H1 (cell line): ENCODE results near the gene PDE4D. TPM values are rescaled to one million over a fixed set of nuclear protein-coding genes. Genes with fewer than 3 reads are reported as not detected.

ENCODE experiments used
- CTCF ChIA-PET: fragments of 300-600 bp; sonication (Branson Sonifier 250); formaldehyde crosslinking; loops from one replicate; lab custom pipeline; 2021; ENCODE audit not compliant: partially characterized antibody; lab: Charles Lee
- POLR2A ChIA-PET: fragments of 300-600 bp; sonication (Branson Sonifier 250); formaldehyde crosslinking; loops from one replicate; lab custom pipeline; 2021; ENCODE audit warnings: inconsistent platforms; ENCODE audit not compliant: partially characterized antibody; lab: Charles Lee
- DNase-seq, 2 experiments: peaks; one replicate each; pipeline versions ENCODE4 v3.0.0 to v3.0.0-alpha.2; 2010 to 2022; ENCODE audit warnings: low spot score in 2 of 2, low read depth in 1 of 2, mixed read lengths in 1 of 2
- FAIRE-seq: peaks from 2 replicates; lab custom pipeline; 2011; peaks lifted over from hg19 to GRCh38; lab: Jason Lieb, UNC
- H2AFZ ChIP-seq: 2 replicates; pipeline ENCODE4 v1.8.1; 2012; ENCODE audit warnings: low read length, inconsistent platforms
- H2AK5ac ChIP-seq: 2 replicates; pipeline ENCODE4 v1.6.1; 2013; ENCODE audit warnings: low read depth, low read length
- H2BK120ac ChIP-seq: replicated peaks from 2 replicates; pipeline ENCODE3; 2013; ENCODE audit warnings: low read depth, low read length, inconsistent platforms
- H2BK12ac ChIP-seq: 2 replicates; pipeline ENCODE4 v1.6.1; 2013; ENCODE audit warnings: low read depth, low read length
- H2BK15ac ChIP-seq: 2 replicates; pipeline ENCODE4 v1.6.1; 2013; ENCODE audit warnings: low read length
- H2BK20ac ChIP-seq: 2 replicates; pipeline ENCODE4 v1.6.1; 2013; ENCODE audit warnings: low read length
- H2BK5ac ChIP-seq: 2 replicates; pipeline ENCODE4 v1.6.1; 2013; ENCODE audit warnings: low read depth, low read length
- H3K14ac ChIP-seq: 2 replicates; pipeline ENCODE4 v1.6.1; 2013; ENCODE audit warnings: inconsistent platforms; ENCODE audit not compliant: insufficient read length
- H3K18ac ChIP-seq: 2 replicates; pipeline ENCODE4 v1.6.1; 2013; ENCODE audit warnings: low read length; ENCODE audit errors: extremely low read depth
- H3K23ac ChIP-seq: 2 replicates; pipeline ENCODE4 v1.6.1; 2013; ENCODE audit warnings: inconsistent platforms; ENCODE audit not compliant: insufficient read length
- H3K23me2 ChIP-seq: 2 replicates; pipeline ENCODE4 v1.6.1; 2013; ENCODE audit warnings: low read depth, low read length
- H3K27ac ChIP-seq: 2 replicates; pipeline ENCODE4 v1.6.1; 2011; ENCODE audit warnings: low read depth, low read length, inconsistent platforms
- H3K27me3 ChIP-seq, 4 experiments: replicated peaks in 1 of 4; 1 replicate in 1 of 4; 2 replicates in 3 of 4; pipeline versions ENCODE4 v1.6.1 to v1.8.1; 2011 to 2013; ENCODE audit warnings: low read length in 3 of 4, mild to moderate bottlenecking in 3 of 4, inconsistent platforms in 2 of 4, mixed read lengths in 2 of 4, moderate library complexity in 1 of 4; ENCODE audit not compliant: control insufficient read depth in 3 of 4, insufficient read depth in 3 of 4; ENCODE audit errors: extremely low read depth in 1 of 4
- H3K36me3 ChIP-seq, 4 experiments: 2 replicates each; pipeline versions ENCODE4 v1.6.1 to v1.8.1; 2011 to 2013; ENCODE audit warnings: mild to moderate bottlenecking in 4 of 4, low read length in 3 of 4, moderate library complexity in 2 of 4, control low read depth in 1 of 4, inconsistent platforms in 1 of 4; ENCODE audit not compliant: insufficient read depth in 4 of 4, control insufficient read depth in 2 of 4
- H3K4ac ChIP-seq: replicated peaks from 2 replicates; pipeline ENCODE3; 2013; ENCODE audit warnings: low read length, low read depth, mixed read lengths, inconsistent platforms; ENCODE audit not compliant: insufficient read length
- H3K4me1 ChIP-seq, 4 experiments: replicated peaks in 1 of 4; 1 replicate in 1 of 4; 2 replicates in 3 of 4; pipeline versions ENCODE4 v1.6.1 to v1.8.1; 2011 to 2013; ENCODE audit warnings: low read length in 3 of 4, inconsistent platforms in 2 of 4, mixed read lengths in 1 of 4; ENCODE audit not compliant: insufficient read depth in 4 of 4, control insufficient read depth in 3 of 4
- H3K4me2 ChIP-seq, 2 experiments: 2 replicates each; pipeline versions ENCODE4 v1.6.1 to v1.8.1; 2011 to 2013; ENCODE audit warnings: low read depth in 2 of 2, low read length in 2 of 2, control low read depth in 1 of 2, inconsistent platforms in 1 of 2, mild to moderate bottlenecking in 1 of 2; ENCODE audit not compliant: insufficient read depth in 1 of 2
- H3K4me3 ChIP-seq, 4 experiments: fragments of 200-600, 300-600 bp in 1 of 4; sonication (generic), shearing (Covaris generic), sonication (Bioruptor Twin) in 1 of 4; 2 replicates each; pipeline versions ENCODE4 v1.5.1 to v1.8.1; 2011 to 2016; ENCODE audit warnings: low read length in 4 of 4, low read depth in 3 of 4, control low read depth in 2 of 4, inconsistent platforms in 2 of 4, mild to moderate bottlenecking in 2 of 4, mixed read lengths in 1 of 4, moderate library complexity in 1 of 4; ENCODE audit not compliant: insufficient read depth in 2 of 4; ENCODE audit errors: extremely low read depth in 1 of 4
- H3K56ac ChIP-seq: replicated peaks from 2 replicates; pipeline ENCODE3; 2013; ENCODE audit warnings: low read depth, mild to moderate bottlenecking, mixed read lengths, low read length, inconsistent platforms; ENCODE audit not compliant: insufficient read length
- H3K79me1 ChIP-seq: 2 replicates; pipeline ENCODE4 v1.6.1; 2013; ENCODE audit warnings: low read depth, low read length, control low read depth
- H3K79me2 ChIP-seq, 2 experiments: 2 replicates each; pipeline versions ENCODE4 v1.6.1 to v1.8.1; 2012 to 2013; ENCODE audit warnings: low read length in 2 of 2, mild to moderate bottlenecking in 2 of 2, inconsistent platforms in 1 of 2; ENCODE audit not compliant: insufficient read depth in 2 of 2, control insufficient read depth in 1 of 2
- H3K9ac ChIP-seq, 4 experiments: replicated peaks in 1 of 4; 1 replicate in 1 of 4; 2 replicates in 3 of 4; pipeline versions ENCODE4 v1.6.1 to v1.8.1; 2011 to 2013; ENCODE audit warnings: low read depth in 3 of 4, low read length in 3 of 4, control low read depth in 2 of 4, mild to moderate bottlenecking in 2 of 4, moderate library complexity in 2 of 4, inconsistent platforms in 1 of 4; ENCODE audit errors: extremely low read depth in 1 of 4
- H3K9me3 ChIP-seq, 2 experiments: 2 replicates each; pipeline versions ENCODE4 v1.6.1 to v1.8.1; 2012 to 2013; ENCODE audit warnings: mild to moderate bottlenecking in 2 of 2, moderate library complexity in 2 of 2, control low read depth in 1 of 2, inconsistent platforms in 1 of 2, low read depth in 1 of 2, low read length in 1 of 2, mixed read lengths in 1 of 2; ENCODE audit not compliant: insufficient read depth in 2 of 2
- H4K20me1 ChIP-seq, 2 experiments: replicated peaks in 1 of 2; 2 replicates each; pipeline versions ENCODE3 to v1.8.1; 2011 to 2013; ENCODE audit warnings: inconsistent platforms in 2 of 2, low read length in 2 of 2, mild to moderate bottlenecking in 1 of 2; ENCODE audit not compliant: insufficient read depth in 2 of 2, control insufficient read depth in 1 of 2
- H4K5ac ChIP-seq: 2 replicates; pipeline ENCODE4 v1.6.1; 2013; ENCODE audit warnings: low read length, low read depth, mixed read lengths, inconsistent platforms; ENCODE audit not compliant: insufficient read length
- H4K8ac ChIP-seq: 2 replicates; pipeline ENCODE4 v1.8.0; 2013; ENCODE audit warnings: mild to moderate bottlenecking, moderate library complexity, low read length, inconsistent platforms; ENCODE audit not compliant: insufficient read depth; ENCODE audit errors: extremely low read depth
- H4K91ac ChIP-seq: replicated peaks from 2 replicates; pipeline ENCODE3; 2013; ENCODE audit warnings: low read length, mixed read lengths, inconsistent platforms; ENCODE audit not compliant: insufficient read length
- BACH1 ChIP-seq: IDR thresholded peaks from 2 replicates; pipeline ENCODE4 v1.6.1; 2012; ENCODE audit warnings: low read length, improper control_type of control experiment
- CBX8 ChIP-seq: fragments of 300-800, 300-1000 bp; sonication (generic); IDR thresholded peaks from 2 replicates; pipeline ENCODE4 v1.7.1; 2016; ENCODE audit warnings: low read depth, low read length, borderline replicate concordance
- GABPA ChIP-seq: IDR thresholded peaks from 2 replicates; pipeline ENCODE4 v1.6.1; 2011; ENCODE audit warnings: mild to moderate bottlenecking, low read length, moderate library complexity, borderline replicate concordance; ENCODE audit not compliant: insufficient read depth
- HDAC6 ChIP-seq: IDR thresholded peaks from one replicate; pipeline ENCODE4 v1.7.1; 2012; ENCODE audit warnings: low read depth, mild to moderate bottlenecking, inconsistent platforms, low read length, moderate library complexity
- JUND ChIP-seq: IDR thresholded peaks from 2 replicates; pipeline ENCODE4 v1.6.1; 2011; ENCODE audit warnings: mild to moderate bottlenecking, improper control_type of control experiment, low read length
- NRF1 ChIP-seq: IDR thresholded peaks from 2 replicates; pipeline ENCODE4 v1.6.1; 2011; ENCODE audit warnings: mild to moderate bottlenecking, low read depth, low read length, improper control_type of control experiment
- PHF8 ChIP-seq: fragments of 200-600 bp; sonication (generic); conservative IDR thresholded peaks from 2 replicates; pipeline ENCODE4 v1.7.1; 2012; ENCODE audit warnings: low read depth, mild to moderate bottlenecking, inconsistent platforms, low read length, moderate library complexity
- POLR2A ChIP-seq, 2 experiments: IDR thresholded peaks; 1 replicate in 1 of 2; 2 replicates in 1 of 2; pipeline ENCODE4 v1.6.1; 2011; ENCODE audit warnings: low read depth in 2 of 2, low read length in 2 of 2, mild to moderate bottlenecking in 2 of 2; ENCODE audit errors: control extremely low read depth in 1 of 2
- POU5F1 ChIP-seq: IDR thresholded peaks from 2 replicates; pipeline ENCODE4 v1.6.1; 2011; ENCODE audit warnings: low read depth, mild to moderate bottlenecking, low read length, moderate library complexity
- RBBP5 ChIP-seq: IDR thresholded peaks from 2 replicates; pipeline ENCODE4 v1.7.1; 2012; ENCODE audit warnings: low read depth, mild to moderate bottlenecking, inconsistent platforms, low read length, moderate library complexity, borderline replicate concordance
- SIRT6 ChIP-seq: IDR thresholded peaks from one replicate; pipeline ENCODE4 v1.7.1; 2012; ENCODE audit warnings: low read length, inconsistent platforms
- SP2 ChIP-seq: IDR thresholded peaks from 2 replicates; pipeline ENCODE4 v1.6.1; 2012; ENCODE audit warnings: mild to moderate bottlenecking, low read length, inconsistent platforms
- TAF1 ChIP-seq: IDR thresholded peaks from 2 replicates; pipeline ENCODE4 v1.6.1; 2011; ENCODE audit warnings: mild to moderate bottlenecking, low read depth, low read length
- TAF7 ChIP-seq: optimal IDR thresholded peaks from 2 replicates; pipeline ENCODE3; 2011; ENCODE audit warnings: low read depth, mild to moderate bottlenecking, inconsistent platforms, low read length, moderate library complexity, borderline replicate concordance
- WGBS, 2 experiments: shearing (Covaris generic) in 1 of 2; methylation state at CpG; one replicate each; pipeline versions ENCODE4 v1.1.6 to v1.1.7; 2013 to 2015; ENCODE audit warnings: low lambda C conversion rate in 2 of 2, mixed read lengths in 2 of 2, inconsistent platforms in 1 of 2, low coverage in 1 of 2, missing lambda C conversion rate in 1 of 2; ENCODE audit not compliant: insufficient replicate concordance in 2 of 2, insufficient coverage in 1 of 2, insufficient read length in 1 of 2; ENCODE audit errors: extremely low coverage in 1 of 2, missing lambda C conversion rate in 1 of 2; 5-methylcytosine and 5-hydroxymethylcytosine counted together
- polyA plus RNA-seq, 7 experiments: library from polyadenylated mRNA; depleted of rRNA in 3 of 7; stranded (reverse) in 5 of 7; unstranded in 2 of 7; fragments of >200 nt in 5 of 7; fragments of 200-250 nt in 2 of 7; gene quantifications; 1 replicate in 5 of 7; 2 replicates in 1 of 7; 4 replicates in 1 of 7; pipeline versions ENCODE4 v1.2.1 to v1.2.3, GENCODE V29; 2011 to 2013; ENCODE audit warnings: missing spikeins in 2 of 7, mixed read lengths in 2 of 7
- total RNA-seq: library from RNA; stranded (reverse); fragmentation: NEBNext Ultra II Directional; extraction: Animal tissue kit (Norgen Biotek cat#: 25700); gene quantifications from 2 replicates; pipeline ENCODE4 v1.2.1, GENCODE V29; 2021

Gene PDE4D
- total and polyA plus RNA-seq, 2 of the 8 experiments (the other 6 are each of a cell fraction or from before 2014, with no cell fraction given) = 2.3 to 3.7 TPM

DNA sequence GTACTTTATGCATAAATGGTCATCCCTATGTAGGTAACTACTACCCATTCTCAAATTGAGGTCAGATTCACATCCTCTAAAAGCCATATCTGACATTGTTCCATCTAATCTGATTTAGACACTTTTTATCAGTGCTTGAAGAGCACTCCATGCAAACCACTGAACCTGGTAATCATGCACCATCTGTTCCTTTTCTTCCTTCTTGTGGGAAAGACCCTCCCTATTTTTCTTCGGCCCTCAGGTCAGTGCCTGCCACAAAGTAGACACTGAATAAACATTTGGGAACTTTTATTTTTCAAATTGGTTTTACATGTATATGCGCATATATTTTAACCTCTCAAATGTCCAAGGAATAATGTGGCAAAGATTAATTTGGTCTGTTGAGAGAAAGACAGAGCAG lies 26.0 kb upstream of the PDE4D start:
- no peak for FAIRE-seq
- peaks cover 3% of the 10 kb centered on the region; the same call in 1 of the 2 replicates for H3K23me2 ChIP-seq

More for the DNA sequence above, 26.0 kb upstream of the PDE4D start:
- H2AFZ ChIP-seq = no peak overlapping the region
- no peak overlapping the region for H3K9ac ChIP-seq
- no peaks in the 10 kb centered on the region; a peak in 3 of 7 replicates for H3K27me3 ChIP-seq
- H3K79me1 ChIP-seq = no peaks in the 10 kb centered on the region
- H3K23ac ChIP-seq = no peak overlapping the region
- no peaks in the 10 kb centered on the region for H3K79me2 ChIP-seq
- H4K91ac ChIP-seq = no peak overlapping the region
- H4K8ac ChIP-seq = no peak overlapping the region
- no peak overlapping the region for H3K4ac ChIP-seq
- no peak overlapping the region for H4K5ac ChIP-seq
- H2BK120ac ChIP-seq = no peak overlapping the region
- POLR2A ChIA-PET = no interaction called here
- no peak for DNase-seq
- no peak overlapping the region for H2BK20ac ChIP-seq
- H4K20me1 ChIP-seq = no peaks in the 10 kb centered on the region
- H3K9me3 ChIP-seq = no peaks in the 10 kb centered on the region
- no peak overlapping the region for H3K4me2 ChIP-seq
- H2BK15ac ChIP-seq = no peak overlapping the region
- no peak overlapping the region for H3K56ac ChIP-seq
- H3K18ac ChIP-seq = no peak overlapping the region
- WGBS, 2 experiments = 88% methylated on average over 2 of the region's 2 CpGs; no CpG with 5 or more reads in 1 of the 2 experiments
- CTCF ChIA-PET = interaction anchor here (1.3 kb wide), 1 partner anchor 108 kb away, joined by 3 read pairs; no protein-coding TSS in a partner anchor
- H3K36me3 ChIP-seq = no peaks in the 10 kb centered on the region
- H3K14ac ChIP-seq = no peak overlapping the region
- H3K4me3 ChIP-seq = no peak overlapping the region
- TF ChIP-seq RBBP5 (no peak), PHF8 (no peak), TAF7 (no peak), GABPA (no peak), POU5F1 (no peak), POLR2A (IDR thresholded peaks at IDR 0.05; ENCODE audit: control extremely low read depth in 1 of 2, low read depth in 2 of 2, low read length in 2 of 2) (no peak), JUND (no peak), SIRT6 (no peak), CBX8 (no peak), HDAC6 (no peak), BACH1 (no peak), NRF1 (no peak), SP2 (no peak), TAF1 (no peak)
- H2AK5ac ChIP-seq = no peak overlapping the region
- peaks cover 0 to 5% (median 4%) of the 10 kb centered on the region in 4 experiments; a peak in 4 of 7 replicates for H3K4me1 ChIP-seq
- no peak overlapping the region for H3K27ac ChIP-seq
- no peak overlapping the region for H2BK5ac ChIP-seq
- H2BK12ac ChIP-seq = no peak overlapping the region
